ENCODE measurements around the gene RANBP1.
A peak's percentile ranks its signal among the peaks of the same experiment; 100 is the strongest.

The RANBP1 gene

GRCh38 chr22:20154602-20155187 is 38.8 kb downstream of the RANBP1 start:
- intact Hi-C loops (cut with DNase I; ENCODE audit: low total_unique reads): no loop called here
- Histone ChIP-seq H3K27ac (no peak overlapping the region), H3K9me3 (no peaks in the 10 kb centered on the region), H3K36me3 (no peaks in the 10 kb centered on the region), H3K4me1 (peaks cover 0 to 8% (median 2%) of the 10 kb centered on the region in 4 donors), H3K4me3 (no peak overlapping the region), H3K27me3 (peaks cover 0 to 42% of the 10 kb centered on the region in 2 donors)
- no peak for TF ChIP-seq CTCF (IDR thresholded peaks at IDR 0.05)
- DNase-seq: no peak

GRCh38 chr22:20155330-20156041 is 39.6 kb downstream of the RANBP1 start:
- intact Hi-C loops (cut with DNase I; ENCODE audit: low total_unique reads): no loop called here

GRCh38 chr22:20156042-20156389 is 40.1 kb downstream of the RANBP1 start:
- no peak for TF ChIP-seq CTCF (IDR thresholded peaks at IDR 0.05)
- DNase-seq: no peak
- H3K36me3 ChIP-seq: no peaks in the 10 kb centered on the region
- H3K27me3 ChIP-seq: peaks cover 0 to 46% of the 10 kb centered on the region in 2 donors
- H3K9me3 ChIP-seq: no peaks in the 10 kb centered on the region
- no peak overlapping the region for H3K27ac ChIP-seq
- H3K4me3 ChIP-seq: no peak overlapping the region
- intact Hi-C loops (cut with DNase I; ENCODE audit: low total_unique reads): no loop called here
- H3K4me1 ChIP-seq: peaks cover 0 to 8% (median 2%) of the 10 kb centered on the region in 4 donors

More at GRCh38 chr22:20155330-20156041, 39.6 kb downstream of the RANBP1 start:
- Histone ChIP-seq H3K4me3 (no peak overlapping the region), H3K27ac (no peak overlapping the region), H3K9me3 (no peaks in the 10 kb centered on the region), H3K27me3 (peaks cover 0 to 46% of the 10 kb centered on the region in 2 donors), H3K4me1 (peaks cover 0 to 8% (median 2%) of the 10 kb centered on the region in 4 donors), H3K36me3 (no peaks in the 10 kb centered on the region)
- DNase-seq: no peak
- no peak for TF ChIP-seq CTCF (IDR thresholded peaks at IDR 0.05)

GRCh38 chr22:20156611-20157429 is 40.9 kb downstream of the RANBP1 start:
- peak; percentile 76 to 88 for DNase-seq
- Histone ChIP-seq H3K9me3 (no peaks in the 10 kb centered on the region), H3K36me3 (no peaks in the 10 kb centered on the region), H3K27me3 (peaks cover 0 to 46% of the 10 kb centered on the region in 2 donors), H3K4me3 (no peak overlapping the region), H3K4me1 (peaks cover 0 to 8% (median 2%) of the 10 kb centered on the region in 4 donors), H3K27ac (no peak overlapping the region)
- peak; percentile 98 to 100 for TF ChIP-seq CTCF (IDR thresholded peaks at IDR 0.05)
- intact Hi-C loops (cut with DNase I; ENCODE audit: low total_unique reads): loop anchor here (1.0 kb wide), 2 partner anchors 111 to 128 kb away; partner anchors contain the start of gene RTN4R

- intact Hi-C loops (cut with DNase I; ENCODE audit: low total_unique reads): loop anchor here (1.0 kb wide), 2 partner anchors 111 to 128 kb away; partner anchors contain the start of gene RTN4R
- peaks cover 0 to 46% of the 10 kb centered on the region in 2 donors for H3K27me3 ChIP-seq
- no peak overlapping the region for H3K4me3 ChIP-seq
- TF ChIP-seq CTCF (IDR thresholded peaks at IDR 0.05): no peak
- H3K9me3 ChIP-seq: no peaks in the 10 kb centered on the region
- DNase-seq: no peak
- no peaks in the 10 kb centered on the region for H3K36me3 ChIP-seq
- H3K4me1 ChIP-seq: peaks cover 0 to 8% (median 2%) of the 10 kb centered on the region in 4 donors
- no peak overlapping the region for H3K27ac ChIP-seq
These were observed 41.7 kb downstream of the RANBP1 start for GRCh38 chr22:20157430-20158183.
